Tibial artery (tissue), 4 donors: Measurements from ENCODE around the gene ZNF3.

ENCODE experiments used
- DNase-seq, 2 donors: peaks; one replicate each; pipeline ENCODE4 v3.0.0-alpha.2; 2019
- H3K27ac ChIP-seq, 2 donors: fragments of 200-600 bp; sonication (generic) in 1 of 2; 1 replicate in 1 of 2; 2 replicates in 1 of 2; pipeline ENCODE4 v1.5.1; 2018 to 2019; ENCODE audit warnings: mild to moderate bottlenecking in 1 of 2
- H3K27me3 ChIP-seq, 2 donors: fragments of 200-600 bp; sonication (generic) in 1 of 2; one replicate each; pipeline versions ENCODE4 v1.5.1 to v1.6.0; 2016 to 2019
- H3K36me3 ChIP-seq, 3 donors: fragments of 200-600 bp; sonication (generic) in 2 of 3; one replicate each; pipeline ENCODE4 v1.5.1; 2016 to 2019; ENCODE audit warnings: mild to moderate bottlenecking in 2 of 3
- H3K4me1 ChIP-seq, 4 donors: fragments of 200-600 bp; sonication (generic) in 2 of 4; 1 replicate in 3 of 4; 2 replicates in 1 of 4; pipeline ENCODE4 v1.5.1; 2016 to 2019
- H3K4me3 ChIP-seq, 2 donors: fragments of 200-600 bp; sonication (generic) in 1 of 2; 1 replicate in 1 of 2; 2 replicates in 1 of 2; pipeline ENCODE4 v1.5.1; 2018 to 2019; ENCODE audit warnings: mild to moderate bottlenecking in 2 of 2
- H3K9me3 ChIP-seq, 3 donors: fragments of 200-600 bp; sonication (generic) in 1 of 3; one replicate each; pipeline ENCODE4 v1.5.1; 2016 to 2019
- intact Hi-C: fragments of 100-400 bp; cut with DNase I; formaldehyde crosslinking; loops from one replicate; pipeline ENCODE4 v1.15.0; 2023; ENCODE audit warnings: low total_unique reads
- TF ChIP-seq, protein P1 (sequence below), 2 experiments: fragments of 200-600 bp in 1 of 2; fragments of 450-650 bp in 1 of 2; IDR thresholded peaks; one replicate each; pipeline ENCODE4 v1.5.1; 2017 to 2019; ENCODE audit warnings: antibody characterized with exemption in 2 of 2, mild to moderate bottlenecking in 1 of 2, moderate library complexity in 1 of 2

ZNF3 gene

DNA sequence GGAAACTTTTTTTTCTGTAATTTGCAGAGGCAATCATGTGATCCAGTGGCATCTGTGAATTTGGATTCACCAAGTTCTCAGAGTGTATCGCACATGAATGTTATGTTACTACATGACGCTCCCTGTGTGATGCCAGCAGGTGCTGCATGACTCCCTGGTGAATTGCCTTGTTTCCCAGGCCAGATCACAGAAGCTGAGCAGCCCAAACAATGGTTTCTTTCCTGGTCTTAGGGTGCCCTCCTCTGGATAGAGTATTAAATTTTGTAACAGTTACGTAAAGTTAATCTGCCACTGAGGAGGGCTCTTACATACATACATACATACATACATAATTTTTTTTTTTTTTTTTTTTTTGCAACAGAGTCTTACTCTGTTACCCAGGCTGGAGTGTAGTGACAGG lies 28.3 kb downstream of the ZNF3 start:
- Histone ChIP-seq H3K27me3 (no peaks in the 10 kb centered on the region), H3K9me3 (no peaks in the 10 kb centered on the region), H3K36me3 (peaks cover 15 to 28% (median 15%) of the 10 kb centered on the region in 3 donors), H3K4me3 (no peak overlapping the region), H3K4me1 (peaks cover 0 to 15% (median 10%) of the 10 kb centered on the region in 4 donors), H3K27ac (no peak overlapping the region)
- TF ChIP-seq, protein P1, sequence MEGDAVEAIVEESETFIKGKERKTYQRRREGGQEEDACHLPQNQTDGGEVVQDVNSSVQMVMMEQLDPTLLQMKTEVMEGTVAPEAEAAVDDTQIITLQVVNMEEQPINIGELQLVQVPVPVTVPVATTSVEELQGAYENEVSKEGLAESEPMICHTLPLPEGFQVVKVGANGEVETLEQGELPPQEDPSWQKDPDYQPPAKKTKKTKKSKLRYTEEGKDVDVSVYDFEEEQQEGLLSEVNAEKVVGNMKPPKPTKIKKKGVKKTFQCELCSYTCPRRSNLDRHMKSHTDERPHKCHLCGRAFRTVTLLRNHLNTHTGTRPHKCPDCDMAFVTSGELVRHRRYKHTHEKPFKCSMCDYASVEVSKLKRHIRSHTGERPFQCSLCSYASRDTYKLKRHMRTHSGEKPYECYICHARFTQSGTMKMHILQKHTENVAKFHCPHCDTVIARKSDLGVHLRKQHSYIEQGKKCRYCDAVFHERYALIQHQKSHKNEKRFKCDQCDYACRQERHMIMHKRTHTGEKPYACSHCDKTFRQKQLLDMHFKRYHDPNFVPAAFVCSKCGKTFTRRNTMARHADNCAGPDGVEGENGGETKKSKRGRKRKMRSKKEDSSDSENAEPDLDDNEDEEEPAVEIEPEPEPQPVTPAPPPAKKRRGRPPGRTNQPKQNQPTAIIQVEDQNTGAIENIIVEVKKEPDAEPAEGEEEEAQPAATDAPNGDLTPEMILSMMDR (IDR thresholded peaks at IDR 0.05): no peak
- intact Hi-C loops: no loop called here
- no peak for DNase-seq

DNA sequence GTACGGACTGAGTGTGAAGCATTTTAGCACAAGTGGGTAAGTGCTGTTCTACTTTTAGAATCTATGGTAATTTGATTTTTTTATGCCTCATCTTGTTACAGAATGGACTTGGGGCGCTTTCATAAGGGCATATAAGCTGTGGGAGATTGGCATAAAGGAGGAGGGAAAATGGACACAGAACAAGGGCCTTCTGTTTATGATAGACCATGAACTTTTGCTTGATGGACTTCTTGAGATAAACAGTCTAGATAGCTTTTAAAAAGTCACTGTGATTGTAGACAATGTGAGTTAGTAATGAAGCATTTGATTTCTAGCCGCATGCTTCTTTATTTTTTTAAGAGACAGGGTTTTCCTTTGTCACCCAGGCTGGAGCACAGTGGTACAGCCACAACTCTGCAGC lies 29.9 kb downstream of the ZNF3 start:
- H3K9me3 ChIP-seq: no peaks in the 10 kb centered on the region
- intact Hi-C loops: no loop called here
- peaks cover 0 to 15% (median 10%) of the 10 kb centered on the region in 4 donors for H3K4me1 ChIP-seq
- TF ChIP-seq, protein P1 (IDR thresholded peaks at IDR 0.05): no peak
- H3K27ac ChIP-seq: no peak overlapping the region
- H3K36me3 ChIP-seq: peaks cover 0 to 12% (median 0%) of the 10 kb centered on the region in 3 donors
- DNase-seq: no peak
- no peak overlapping the region for H3K4me3 ChIP-seq
- no peaks in the 10 kb centered on the region for H3K27me3 ChIP-seq

GRCh38 chr7:100049441-100050291 lies 31.9 kb downstream of the ZNF3 start, which contains the start of gene ZSCAN21:
Gene ZSCAN21 (plus strand): TSS chr7:100049774. CDS start chr7:100057007, 7,233 bp downstream.
- Histone ChIP-seq H3K9me3 (no peaks in the 10 kb centered on the region), H3K4me1 (peaks cover 0 to 15% (median 10%) of the 10 kb centered on the region in 4 donors), H3K4me3 (peak within 1 kb of the TSS; percentile 69 to 97), H3K27me3 (no peaks in the 10 kb centered on the region), H3K27ac (peak within 1 kb of the TSS; percentile 92 to 98), H3K36me3 (peaks cover 0 to 10% (median 0%) of the 10 kb centered on the region in 3 donors)
- DNase-seq: peak; percentile 86 to 90
- TF ChIP-seq, protein P1 (IDR thresholded peaks at IDR 0.05): peak in 1 of 2 experiments; percentile 12
- intact Hi-C loops: loop anchor here (5.0 kb wide), 2 partner anchors 33 to 37 kb away; partner anchors contain the start of gene ZNF3

GRCh38 chr7:100048680-100049079 lies 32.8 kb downstream of the ZNF3 start:
- no peak for DNase-seq
- peaks cover 0 to 10% (median 0%) of the 10 kb centered on the region in 3 donors for H3K36me3 ChIP-seq
- H3K27ac ChIP-seq: peak overlapping the region; percentile 92 to 98
- H3K4me3 ChIP-seq: no peak overlapping the region
- intact Hi-C loops: loop anchor here (5.0 kb wide), 2 partner anchors 34 to 36 kb away; partner anchors contain the start of gene ZNF3
- H3K27me3 ChIP-seq: no peaks in the 10 kb centered on the region
- TF ChIP-seq, protein P1 (IDR thresholded peaks at IDR 0.05): no peak
- peaks cover 0 to 15% (median 10%) of the 10 kb centered on the region in 4 donors for H3K4me1 ChIP-seq
- no peaks in the 10 kb centered on the region for H3K9me3 ChIP-seq

DNA sequence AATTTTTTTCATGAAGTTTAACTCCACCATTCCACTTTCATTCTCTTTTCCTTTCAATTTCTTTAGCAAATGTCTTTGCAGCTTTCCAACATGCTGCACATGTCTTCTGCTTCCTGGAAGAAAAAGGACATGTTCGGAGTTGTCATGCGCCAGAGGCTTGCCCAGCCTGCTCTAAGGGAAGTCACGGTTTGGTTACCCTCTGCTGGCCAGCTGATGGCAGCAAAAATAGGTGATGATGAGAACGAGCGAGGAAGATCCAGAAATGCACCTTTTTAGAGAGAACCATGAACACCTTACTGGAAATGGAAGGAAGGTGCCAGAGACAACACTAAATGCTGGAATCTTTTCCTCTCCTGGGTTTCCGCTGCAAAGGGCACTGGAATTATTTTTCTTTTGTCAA lies 36.8 kb downstream of the ZNF3 start:
- intact Hi-C loops: loop anchor here (5.0 kb wide), 2 partner anchors 32 to 38 kb away; partner anchors contain the start of gene ZNF3
- no peak for DNase-seq

More for the DNA sequence above, 36.8 kb downstream of the ZNF3 start:
- Histone ChIP-seq H3K36me3 (no peaks in the 10 kb centered on the region), H3K27ac (no peak overlapping the region), H3K27me3 (no peaks in the 10 kb centered on the region), H3K4me1 (peaks cover 0 to 7% (median 2%) of the 10 kb centered on the region in 4 donors), H3K4me3 (no peak overlapping the region), H3K9me3 (no peaks in the 10 kb centered on the region)
- TF ChIP-seq, protein P1 (IDR thresholded peaks at IDR 0.05): no peak
